ENCODE data around the gene TSPAN9.

Gene TSPAN9

GRCh38 chr12:3215410-3215975, 138.3 kb downstream of the TSPAN9 start:
- DNase-seq = no peak

GRCh38 chr12:3216097-3216496, 138.9 kb downstream of the TSPAN9 start:
- peak; percentile 26 for DNase-seq

- no peak for DNase-seq
These were observed 139.8 kb downstream of the TSPAN9 start for GRCh38 chr12:3216726-3217682.

- no peak for DNase-seq
These were observed 140.5 kb downstream of the TSPAN9 start for GRCh38 chr12:3217683-3218079.

GRCh38 chr12:3218228-3219171, 141.3 kb downstream of the TSPAN9 start:
- peak; percentile 84 for DNase-seq

GRCh38 chr12:3219233-3219632, 142.1 kb downstream of the TSPAN9 start:
- DNase-seq = no peak

GRCh38 chr12:3220382-3221321, 143.5 kb downstream of the TSPAN9 start:
- DNase-seq = no peak

GRCh38 chr12:3222306-3222705, 145.1 kb downstream of the TSPAN9 start:
- no peak for DNase-seq

- DNase-seq = no peak
These were observed 145.8 kb downstream of the TSPAN9 start for GRCh38 chr12:3222979-3223378.

GRCh38 chr12:3223601-3224529, 146.7 kb downstream of the TSPAN9 start:
- peak; percentile 52 for DNase-seq

- peak; percentile 78 for DNase-seq
These were observed 147.3 kb downstream of the TSPAN9 start for GRCh38 chr12:3224530-3224903.

GRCh38 chr12:3225154-3225795, 148.1 kb downstream of the TSPAN9 start:
- DNase-seq = peak; percentile 93

GRCh38 chr12:3225796-3226180, 148.6 kb downstream of the TSPAN9 start:
- DNase-seq = no peak

- DNase-seq = peak; percentile 34
These were observed 149.1 kb downstream of the TSPAN9 start for GRCh38 chr12:3226264-3226663.

GRCh38 chr12:3227076-3227975, 150.1 kb downstream of the TSPAN9 start:
- DNase-seq = no peak

GRCh38 chr12:3228552-3228951, 151.4 kb downstream of the TSPAN9 start:
- no peak for DNase-seq

- DNase-seq = no peak
These were observed 152.4 kb downstream of the TSPAN9 start for GRCh38 chr12:3229577-3229976.

GRCh38 chr12:3230758-3231375, 153.7 kb downstream of the TSPAN9 start:
- DNase-seq = no peak

GRCh38 chr12:3231399-3231876, 154.3 kb downstream of the TSPAN9 start:
- DNase-seq = peak; percentile 83
